ENCODE measurements around the gene RPTN. TPM values are rescaled to one million over a fixed set of nuclear protein-coding genes. Genes with fewer than 3 reads are reported as not detected.

The RPTN gene
- total RNA-seq, 1 donor from 2014 or later: not detected

DNA sequence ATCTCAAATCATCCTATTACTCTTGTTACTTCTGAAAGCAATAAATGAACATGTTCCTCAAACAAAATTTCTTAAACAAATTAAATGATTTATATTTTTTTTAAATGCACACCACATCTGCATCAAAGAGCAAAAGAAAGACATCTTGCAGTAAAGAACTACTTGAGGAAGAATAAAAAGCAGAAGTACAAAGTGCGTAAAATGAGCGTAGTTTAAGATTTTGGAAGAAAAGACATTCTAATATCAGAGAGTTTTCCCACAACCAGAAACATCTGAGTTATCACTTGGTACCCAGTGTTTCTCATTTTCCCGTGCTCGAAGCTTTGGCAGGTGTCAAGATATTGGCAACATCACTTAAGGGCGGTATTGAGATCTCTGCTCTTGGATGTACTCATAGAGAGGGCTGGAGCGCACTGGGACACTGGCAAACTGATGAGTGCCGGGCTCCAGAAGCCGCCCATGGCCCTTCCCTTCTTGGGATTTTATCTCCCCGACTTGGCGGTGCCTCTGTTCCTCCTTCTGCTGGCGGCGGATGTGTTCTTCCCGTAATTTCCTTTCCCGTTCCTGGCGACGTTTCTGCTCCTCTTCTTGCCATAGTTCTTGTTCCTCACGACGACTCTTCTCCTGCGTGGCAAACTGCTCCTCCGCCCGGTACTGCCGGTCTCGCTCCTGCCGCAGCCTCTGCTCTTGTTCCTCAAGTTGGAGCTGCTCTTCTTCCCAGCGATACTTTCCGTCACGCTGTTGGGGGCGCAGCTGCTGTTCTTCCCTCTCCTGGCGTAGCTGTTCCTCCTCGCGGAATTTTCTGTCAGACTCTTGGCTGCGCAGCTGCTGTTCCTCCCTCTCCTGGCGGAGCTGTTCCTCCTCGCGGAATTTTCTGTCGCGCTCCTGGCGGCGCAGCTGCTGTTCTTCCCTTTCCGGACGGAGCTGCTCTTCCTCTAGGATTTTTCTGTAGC, 51.7 kb downstream of the RPTN start:
- TF ChIP-seq, protein P1, sequence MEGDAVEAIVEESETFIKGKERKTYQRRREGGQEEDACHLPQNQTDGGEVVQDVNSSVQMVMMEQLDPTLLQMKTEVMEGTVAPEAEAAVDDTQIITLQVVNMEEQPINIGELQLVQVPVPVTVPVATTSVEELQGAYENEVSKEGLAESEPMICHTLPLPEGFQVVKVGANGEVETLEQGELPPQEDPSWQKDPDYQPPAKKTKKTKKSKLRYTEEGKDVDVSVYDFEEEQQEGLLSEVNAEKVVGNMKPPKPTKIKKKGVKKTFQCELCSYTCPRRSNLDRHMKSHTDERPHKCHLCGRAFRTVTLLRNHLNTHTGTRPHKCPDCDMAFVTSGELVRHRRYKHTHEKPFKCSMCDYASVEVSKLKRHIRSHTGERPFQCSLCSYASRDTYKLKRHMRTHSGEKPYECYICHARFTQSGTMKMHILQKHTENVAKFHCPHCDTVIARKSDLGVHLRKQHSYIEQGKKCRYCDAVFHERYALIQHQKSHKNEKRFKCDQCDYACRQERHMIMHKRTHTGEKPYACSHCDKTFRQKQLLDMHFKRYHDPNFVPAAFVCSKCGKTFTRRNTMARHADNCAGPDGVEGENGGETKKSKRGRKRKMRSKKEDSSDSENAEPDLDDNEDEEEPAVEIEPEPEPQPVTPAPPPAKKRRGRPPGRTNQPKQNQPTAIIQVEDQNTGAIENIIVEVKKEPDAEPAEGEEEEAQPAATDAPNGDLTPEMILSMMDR (conservative IDR thresholded peaks at IDR 0.05): no peak
- Mint-ChIP-seq H3K36me3 (ENCODE audit: low read depth) (no peaks in the 10 kb centered on the region), H3K27me3 (ENCODE audit: low read depth) (peaks cover 17% of the 10 kb centered on the region), H3K9me3 (no peaks in the 10 kb centered on the region), H3K4me1 (no peaks in the 10 kb centered on the region), H3K4me3 (no peak overlapping the region), H3K27ac (ENCODE audit: unreplicated experiment) (no peak overlapping the region)
- DNase-seq (ENCODE audit: low read depth, low spot score): no peak

DNA sequence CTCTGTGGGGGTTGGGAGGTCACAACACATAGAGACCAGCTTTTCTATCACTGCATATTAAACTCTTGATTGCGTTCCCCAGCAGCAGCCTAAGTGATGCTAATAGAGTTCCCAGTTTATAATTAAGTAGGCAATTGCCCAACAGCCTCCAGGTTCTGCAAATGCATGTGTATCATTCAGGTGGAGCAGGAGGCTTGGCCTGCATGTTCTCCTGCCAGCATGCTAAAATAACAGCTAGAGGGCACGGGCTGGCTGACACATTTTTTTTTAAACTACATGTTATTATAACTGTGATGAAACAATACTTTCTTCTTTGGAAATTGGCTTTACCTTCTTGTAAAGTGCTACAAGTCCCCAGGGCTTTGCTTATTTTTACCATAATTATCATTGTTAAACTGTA, 54.2 kb downstream of the RPTN start:
- TF ChIP-seq, protein P1 (conservative IDR thresholded peaks at IDR 0.05): no peak
- H3K9me3 Mint-ChIP-seq: peaks cover 6% of the 10 kb centered on the region
- H3K4me3 Mint-ChIP-seq: no peak overlapping the region
- H3K27ac Mint-ChIP-seq (ENCODE audit: unreplicated experiment): no peak overlapping the region
- DNase-seq (ENCODE audit: low read depth, low spot score): no peak
- no peaks in the 10 kb centered on the region for H3K36me3 Mint-ChIP-seq (ENCODE audit: low read depth)
- peaks cover 24% of the 10 kb centered on the region for H3K27me3 Mint-ChIP-seq (ENCODE audit: low read depth)
- H3K4me1 Mint-ChIP-seq: no peaks in the 10 kb centered on the region

Other genes with a start within 250 kb of the RPTN start
- gene THEM4, start 249.7 kb downstream of the RPTN start, total RNA-seq: 21.6 and 23.8 TPM in 2 replicates
- gene S100A10, start 165.4 kb downstream of the RPTN start, total RNA-seq: 44.8 and 65.6 TPM in 2 replicates
- 41.6 and 44.7 TPM in 2 replicates for gene S100A11, start 122.2 kb downstream of the RPTN start, total RNA-seq
- not detected in 2 replicates for gene TCHHL1, start 70.2 kb downstream of the RPTN start, total RNA-seq
- gene TCHH, start 43.8 kb downstream of the RPTN start, total RNA-seq: not detected in 2 replicates
- not detected in 2 replicates for gene HRNR, start 65.0 kb upstream of the RPTN start, total RNA-seq
- gene FLG, start 166.0 kb upstream of the RPTN start, total RNA-seq: not detected in 2 replicates
- not detected in 2 replicates for gene FLG2, start 200.8 kb upstream of the RPTN start, total RNA-seq